ENCODE measurements around the gene HAUS1.

DNA sequence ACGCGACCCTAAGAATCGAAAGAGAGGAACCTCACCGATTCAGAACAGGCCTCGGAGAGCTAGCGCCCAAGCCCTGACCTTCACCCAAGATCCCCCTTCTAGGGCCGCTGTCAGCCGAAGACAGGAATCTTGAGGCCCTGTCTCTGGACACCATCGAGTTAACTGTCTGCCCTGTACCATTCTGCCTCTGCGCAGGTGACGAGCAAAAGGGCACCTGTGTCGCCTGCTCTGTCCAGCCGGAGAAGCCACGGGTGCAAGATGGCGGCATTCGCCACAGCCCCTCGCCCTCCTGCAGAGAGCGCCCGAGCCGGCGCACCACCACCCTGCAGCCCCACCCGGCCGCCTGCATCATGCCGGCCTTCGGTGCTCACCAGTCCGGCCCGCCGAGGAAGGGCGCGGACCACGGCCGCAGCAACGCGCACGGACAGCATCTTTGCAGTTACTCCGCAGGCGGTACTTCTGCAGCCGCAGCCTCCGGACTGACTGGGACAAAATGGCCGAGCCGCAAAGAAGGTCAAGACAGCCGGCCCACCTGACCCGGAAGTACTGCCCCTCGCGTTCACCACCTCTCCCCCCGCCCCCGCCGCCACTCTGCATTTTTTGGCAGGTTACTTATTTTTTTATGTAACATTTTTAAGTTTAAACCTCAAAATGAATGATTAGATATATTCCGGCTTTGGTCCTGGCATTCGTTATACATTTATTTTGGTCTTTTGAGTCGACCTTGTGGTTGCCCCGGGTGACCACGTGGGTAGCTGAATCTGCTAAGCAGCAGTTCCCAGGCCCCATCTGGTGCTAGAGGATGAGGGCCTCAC lies 6.2 kb upstream of the HAUS1 start, which contains the start of gene ATP5F1A:
- TF ChIP-seq, protein P1, sequence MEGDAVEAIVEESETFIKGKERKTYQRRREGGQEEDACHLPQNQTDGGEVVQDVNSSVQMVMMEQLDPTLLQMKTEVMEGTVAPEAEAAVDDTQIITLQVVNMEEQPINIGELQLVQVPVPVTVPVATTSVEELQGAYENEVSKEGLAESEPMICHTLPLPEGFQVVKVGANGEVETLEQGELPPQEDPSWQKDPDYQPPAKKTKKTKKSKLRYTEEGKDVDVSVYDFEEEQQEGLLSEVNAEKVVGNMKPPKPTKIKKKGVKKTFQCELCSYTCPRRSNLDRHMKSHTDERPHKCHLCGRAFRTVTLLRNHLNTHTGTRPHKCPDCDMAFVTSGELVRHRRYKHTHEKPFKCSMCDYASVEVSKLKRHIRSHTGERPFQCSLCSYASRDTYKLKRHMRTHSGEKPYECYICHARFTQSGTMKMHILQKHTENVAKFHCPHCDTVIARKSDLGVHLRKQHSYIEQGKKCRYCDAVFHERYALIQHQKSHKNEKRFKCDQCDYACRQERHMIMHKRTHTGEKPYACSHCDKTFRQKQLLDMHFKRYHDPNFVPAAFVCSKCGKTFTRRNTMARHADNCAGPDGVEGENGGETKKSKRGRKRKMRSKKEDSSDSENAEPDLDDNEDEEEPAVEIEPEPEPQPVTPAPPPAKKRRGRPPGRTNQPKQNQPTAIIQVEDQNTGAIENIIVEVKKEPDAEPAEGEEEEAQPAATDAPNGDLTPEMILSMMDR (IDR thresholded peaks at IDR 0.05; ENCODE audit: insufficient read depth, low read depth, low read length) = no peak
- no peak for TF ChIP-seq EZH2 (IDR thresholded peaks at IDR 0.05; ENCODE audit: insufficient read depth, low read length)
